SK-N-SH (cell line): ENCODE data around the gene CRTC1.

Experiments used
- EP300 ChIP-seq, 2 experiments: IDR thresholded peaks; 2 replicates each; pipeline versions ENCODE4 v1.4.0 to v1.6.1; 2012; ENCODE audit warnings: borderline replicate concordance in 1 of 2, low read depth in 1 of 2, low read length in 1 of 2
- MAX ChIP-seq: IDR thresholded peaks from 2 replicates; pipeline ENCODE4 v1.4.0; 2012; ENCODE audit warnings: low read depth
- USF2 ChIP-seq: fragments of 150-350 bp; IDR thresholded peaks from 2 replicates; pipeline ENCODE4 v1.6.1; 2017; ENCODE audit warnings: antibody characterized with exemption, low read length, low read depth, borderline replicate concordance

GRCh38 chr19:18735324-18735723 is 51.8 kb downstream of the CRTC1 start:
- TF ChIP-seq MAX (no peak), EP300 (IDR thresholded peaks at IDR 0.05; ENCODE audit: borderline replicate concordance in 1 of 2, low read depth in 1 of 2, low read length in 1 of 2) (no peak), USF2 (no peak)
